Caco-2 (cell line): Measurements from ENCODE around the gene PRRT3. TPM values are rescaled to one million over a fixed set of nuclear protein-coding genes. Genes with fewer than 3 reads are reported as not detected.

Experiments
- BruUV-seq: library from RNA; stranded (reverse); fragments of 400-500 nt; replicated peaks from 2 replicates; lab custom pipeline; 2021; lab: Mats Ljungman, UMichigan
- CTCF ChIA-PET: fragments of 300-600 bp; sonication (Branson Sonifier 250); formaldehyde crosslinking; loops from one replicate; lab custom pipeline; 2022; ENCODE audit warnings: antibody characterized with exemption; lab: Charles Lee
- POLR2A ChIA-PET: fragments of 300-600 bp; sonication (Branson Sonifier 250); formaldehyde crosslinking; loops from one replicate; lab custom pipeline; 2022; ENCODE audit warnings: antibody characterized with exemption; lab: Charles Lee
- DNase-seq, 2 experiments: peaks; one replicate each; pipeline versions ENCODE4 v3.0.0 to v3.0.0-alpha.2; 2020 to 2022
- H3K27me3 ChIP-seq: replicated peaks from 2 replicates; pipeline ENCODE4 v1.6.0; 2011; ENCODE audit warnings: low read length; ENCODE audit not compliant: control insufficient read depth, insufficient read depth
- H3K36me3 ChIP-seq: 2 replicates; pipeline ENCODE4 v1.5.1; 2011; ENCODE audit warnings: low read length; ENCODE audit not compliant: control insufficient read depth, insufficient read depth
- H3K4me1 ChIP-seq: fragments of 250-450 bp; sonication (Bioruptor Pico); 2 replicates; pipeline ENCODE4 v1.5.1; 2020; ENCODE audit warnings: mild to moderate bottlenecking
- H3K4me3 ChIP-seq: 2 replicates; pipeline ENCODE4 v1.5.1; 2011; ENCODE audit warnings: low read depth, mild to moderate bottlenecking, control low read depth, low read length
- H3K9me3 ChIP-seq: fragments of 250-450 bp; sonication (Bioruptor Pico); 2 replicates; pipeline ENCODE4 v1.5.1; 2020; ENCODE audit warnings: mild to moderate bottlenecking, moderate library complexity
- H3K27ac Mint-ChIP-seq: one replicate; pipeline ENCODE4 v1.8.0; 2022; ENCODE audit warnings: mixed read lengths; ENCODE audit not compliant: unreplicated experiment
- H3K27me3 Mint-ChIP-seq: one replicate; pipeline ENCODE4 v1.8.0; 2022; ENCODE audit warnings: mixed read lengths; ENCODE audit not compliant: insufficient read depth, unreplicated experiment
- H3K36me3 Mint-ChIP-seq: one replicate; pipeline ENCODE4 v1.8.0; 2022; ENCODE audit warnings: mild to moderate bottlenecking, mixed read lengths; ENCODE audit not compliant: insufficient read depth, unreplicated experiment
- H3K4me1 Mint-ChIP-seq: one replicate; pipeline ENCODE4 v1.8.0; 2022; ENCODE audit warnings: low read depth, mixed read lengths; ENCODE audit not compliant: unreplicated experiment
- H3K4me3 Mint-ChIP-seq: one replicate; pipeline ENCODE4 v1.8.0; 2022; ENCODE audit warnings: mild to moderate bottlenecking, moderate library complexity, mixed read lengths; ENCODE audit not compliant: unreplicated experiment
- H3K9me3 Mint-ChIP-seq: one replicate; pipeline ENCODE4 v1.8.0; 2022; ENCODE audit warnings: mixed read lengths; ENCODE audit not compliant: unreplicated experiment
- CTCF ChIP-seq, 2 experiments: fragments of 200-600 bp in 1 of 2; IDR thresholded peaks; 1 replicate in 1 of 2; 2 replicates in 1 of 2; pipeline versions ENCODE4 v1.5.1 to v1.8.0; 2011 to 2022; ENCODE audit warnings: antibody characterized with exemption in 1 of 2, control low read depth in 1 of 2, inconsistent platforms in 1 of 2, low read depth in 1 of 2, low read length in 1 of 2, mild to moderate bottlenecking in 1 of 2, moderate library complexity in 1 of 2; ENCODE audit not compliant: insufficient read depth in 1 of 2, severe bottlenecking in 1 of 2, unreplicated experiment in 1 of 2
- intact Hi-C: fragments of 100-400 bp; cut with micrococcal nuclease; formaldehyde crosslinking; loops from one replicate; pipeline ENCODE4 v1.10.0; 2022; ENCODE audit not compliant: unreplicated experiment
- total RNA-seq: library from RNA; stranded (reverse); gene quantifications from 2 replicates; pipeline ENCODE4 v1.2.3, GENCODE V29; 2022

The PRRT3 gene
- total RNA-seq, 1 experiment from 2014 or later = 1.3 TPM

DNA sequence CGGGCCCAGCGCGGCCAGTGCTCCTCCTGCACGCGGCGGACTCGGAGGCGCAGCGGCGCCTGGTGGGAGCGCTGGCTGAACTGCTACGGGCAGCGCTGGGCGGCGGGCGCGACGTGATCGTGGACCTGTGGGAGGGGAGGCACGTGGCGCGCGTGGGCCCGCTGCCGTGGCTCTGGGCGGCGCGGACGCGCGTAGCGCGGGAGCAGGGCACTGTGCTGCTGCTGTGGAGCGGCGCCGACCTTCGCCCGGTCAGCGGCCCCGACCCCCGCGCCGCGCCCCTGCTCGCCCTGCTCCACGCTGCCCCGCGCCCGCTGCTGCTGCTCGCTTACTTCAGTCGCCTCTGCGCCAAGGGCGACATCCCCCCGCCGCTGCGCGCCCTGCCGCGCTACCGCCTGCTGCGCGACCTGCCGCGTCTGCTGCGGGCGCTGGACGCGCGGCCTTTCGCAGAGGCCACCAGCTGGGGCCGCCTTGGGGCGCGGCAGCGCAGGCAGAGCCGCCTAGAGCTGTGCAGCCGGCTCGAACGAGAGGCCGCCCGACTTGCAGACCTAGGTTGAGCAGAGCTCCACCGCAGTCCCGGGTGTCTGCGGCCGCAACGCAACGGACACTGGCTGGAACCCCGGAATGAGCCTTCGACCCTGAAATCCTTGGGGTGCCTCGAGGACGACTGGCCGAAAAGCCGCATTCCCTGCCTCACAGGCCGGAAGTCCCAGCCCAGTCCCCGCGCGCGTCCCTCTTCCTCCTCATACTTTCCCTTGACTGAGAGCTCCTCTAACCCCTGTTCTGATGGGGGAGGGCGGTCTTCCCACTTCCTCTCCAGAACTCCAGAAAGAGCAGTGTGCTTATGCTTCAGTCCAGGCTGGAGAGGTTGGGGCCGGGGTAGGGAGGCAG, 36.7 kb downstream of the PRRT3 start:
- Histone ChIP-seq H3K36me3 (peaks cover 3% of the 10 kb centered on the region; the same call in 1 of the 2 replicates), H3K4me1 (peaks cover 21% of the 10 kb centered on the region), H3K27me3 (no peaks in the 10 kb centered on the region), H3K9me3 (no peaks in the 10 kb centered on the region), H3K4me3 (peak overlapping the region; percentile 73)
- TF ChIP-seq CTCF (IDR thresholded peaks at IDR 0.05; ENCODE audit: insufficient read depth in 1 of 2, low read depth in 1 of 2, low read length in 1 of 2, severe bottlenecking in 1 of 2, unreplicated experiment in 1 of 2) = peak; percentile 9 to 40
- Mint-ChIP-seq H3K27ac (peak overlapping the region; percentile 76), H3K9me3 (no peaks in the 10 kb centered on the region), H3K4me3 (peak overlapping the region; percentile 89), H3K27me3 (no peaks in the 10 kb centered on the region), H3K36me3 (peaks cover 33% of the 10 kb centered on the region), H3K4me1 (no peaks in the 10 kb centered on the region)
- peak; percentile 67 to 84 for DNase-seq
- intact Hi-C loops = loop anchor here (1.0 to 5.0 kb wide), 7 partner anchors 13 to 73 kb away; partner anchors contain the start of genes IL17RE, JAGN1 and RPUSD3
- POLR2A ChIA-PET = interaction anchor here (0.7 to 3.9 kb wide), 7 partner anchors 13 to 31 kb away, joined by 3 to 31 read pairs (median 6); partner anchors contain the start of genes CRELD1 and IL17RE
- CTCF ChIA-PET = interaction anchor here (0.7 to 5.0 kb wide), 10 partner anchors 12 to 74 kb away, joined by 3 to 63 read pairs (median 4); partner anchors contain the start of genes CRELD1 and IL17RE
- BruUV-seq = no TSS peak

DNA sequence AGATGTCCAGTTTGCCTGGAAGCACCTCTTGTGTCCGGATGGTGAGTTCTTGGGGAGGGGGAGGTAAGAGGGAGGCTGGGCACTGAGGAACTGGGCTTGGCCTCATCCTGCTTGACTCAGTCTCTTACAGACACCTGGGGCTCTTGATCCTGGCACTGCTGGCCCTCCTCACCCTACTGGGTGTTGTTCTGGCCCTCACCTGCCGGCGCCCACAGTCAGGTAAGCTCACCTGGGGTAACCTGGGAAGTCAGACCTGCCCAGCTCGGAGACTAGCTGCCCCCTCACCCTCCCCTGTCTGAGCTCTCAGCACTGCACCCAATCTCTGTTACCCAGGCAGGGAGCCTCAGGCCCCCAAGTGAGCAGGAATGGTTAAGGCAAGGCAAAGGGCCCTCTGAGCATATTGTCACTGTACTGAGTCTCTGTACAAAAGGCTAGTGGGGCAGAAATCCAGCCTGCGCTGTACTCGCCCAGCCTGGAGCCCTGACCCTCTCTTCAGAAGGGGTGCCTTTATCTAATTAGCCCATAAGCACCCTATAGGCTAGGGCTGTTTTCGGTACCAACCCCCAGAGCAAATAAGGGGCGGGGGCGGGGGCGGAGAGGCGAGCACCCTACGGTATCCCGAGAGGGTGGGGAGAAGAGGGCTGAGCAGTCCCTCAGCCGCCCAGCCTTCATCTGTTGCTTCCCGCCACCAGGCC, 37.5 kb downstream of the PRRT3 start:
- H3K27ac Mint-ChIP-seq = peak overlapping the region; percentile 76
- intact Hi-C loops = loop anchor here (1.0 to 5.0 kb wide), 5 partner anchors 12 to 72 kb away; partner anchors contain the start of genes IL17RE, JAGN1 and RPUSD3
- Histone ChIP-seq H3K4me3 (peak overlapping the region; percentile 73), H3K27me3 (no peaks in the 10 kb centered on the region), H3K36me3 (peaks cover 3% of the 10 kb centered on the region; the same call in 1 of the 2 replicates), H3K9me3 (no peaks in the 10 kb centered on the region), H3K4me1 (peaks cover 21% of the 10 kb centered on the region)
- H3K9me3 Mint-ChIP-seq = no peaks in the 10 kb centered on the region
- peak in 1 of 2 experiments; percentile 3 for TF ChIP-seq CTCF (IDR thresholded peaks at IDR 0.05; ENCODE audit: insufficient read depth in 1 of 2, low read depth in 1 of 2, low read length in 1 of 2, severe bottlenecking in 1 of 2, unreplicated experiment in 1 of 2)
- TSS peak; percentile 35 for BruUV-seq
- peaks cover 40% of the 10 kb centered on the region for H3K36me3 Mint-ChIP-seq
- ChIA-PET POLR2A (interaction anchor here (0.5 to 3.9 kb wide), 4 partner anchors 12 to 494 kb away, joined by 4 to 31 read pairs (median 22); partner anchors contain the start of genes CRELD1 and IL17RE), CTCF (interaction anchor here (0.7 to 5.0 kb wide), 7 partner anchors 11 to 74 kb away, joined by 3 to 63 read pairs (median 4); partner anchors contain the start of gene CRELD1)
- H3K4me3 Mint-ChIP-seq = peak overlapping the region; percentile 89
- peak; percentile 53 to 76 for DNase-seq
- no peaks in the 10 kb centered on the region for H3K4me1 Mint-ChIP-seq
- H3K27me3 Mint-ChIP-seq = no peaks in the 10 kb centered on the region
